ENCODE data around the gene FOXB1.

The FOXB1 gene

GRCh38 chr15:60021589-60022378, 17.7 kb downstream of the FOXB1 start:
- no peak for DNase-seq

- DNase-seq: no peak
Measured at GRCh38 chr15:60022379-60022741, 18.2 kb downstream of the FOXB1 start.

DNA sequence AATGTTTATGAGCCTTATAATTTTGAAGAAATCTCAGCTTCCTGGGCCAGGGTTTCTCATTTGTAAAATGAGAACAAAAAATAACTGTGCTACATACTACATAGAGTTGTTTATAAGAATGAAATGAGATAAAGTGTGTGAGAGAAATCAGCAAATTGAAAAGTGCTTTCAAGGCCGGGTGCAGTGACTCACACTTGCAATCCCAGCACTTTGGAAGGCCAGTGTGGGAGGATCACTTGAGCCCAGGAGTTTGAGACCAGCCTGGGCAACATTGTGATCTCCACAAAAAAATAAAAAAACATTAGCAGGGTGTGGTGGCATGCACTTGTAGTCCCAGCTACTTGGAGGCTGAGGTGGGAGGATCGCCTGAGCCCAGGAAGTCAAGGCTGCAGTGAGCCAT, 22.4 kb downstream of the FOXB1 start:
- DNase-seq: no peak

DNA sequence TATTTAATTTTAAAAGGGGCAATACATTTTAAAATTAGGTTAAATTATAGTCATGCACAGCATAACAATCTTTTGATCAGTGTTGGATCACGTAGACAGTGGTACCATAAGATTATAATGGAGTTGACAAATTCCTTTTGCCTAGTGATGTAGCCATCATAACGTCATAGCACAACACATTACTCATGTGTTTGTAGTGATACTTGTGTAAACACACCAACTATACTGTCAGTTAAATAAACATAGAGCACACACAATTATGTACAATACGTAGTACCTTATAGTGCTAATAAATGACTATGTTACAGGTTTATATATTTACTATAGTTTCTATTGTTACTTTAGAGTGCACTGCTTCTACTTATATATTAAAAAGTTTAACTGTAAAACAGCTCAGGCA, 31.2 kb downstream of the FOXB1 start:
- no peak for DNase-seq

DNA sequence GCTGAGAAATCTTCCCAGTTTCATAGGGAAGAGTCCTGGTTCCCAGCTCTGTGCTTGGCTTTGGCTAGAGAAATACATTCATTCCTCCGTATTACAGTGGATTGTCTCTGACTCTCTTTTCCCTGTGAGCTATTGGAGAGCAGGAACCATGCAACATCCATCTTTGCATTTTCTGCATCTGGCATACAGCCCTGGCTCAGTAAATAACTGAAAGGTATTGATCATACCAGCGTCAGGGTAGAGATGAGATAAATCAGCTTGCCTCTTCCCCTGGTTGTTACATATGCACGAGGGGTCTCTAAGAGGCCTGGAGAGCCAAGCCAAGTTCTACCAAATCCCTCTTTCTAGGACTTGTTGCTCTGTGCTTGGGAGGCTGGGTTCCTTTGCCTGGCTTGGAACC, 35.2 kb downstream of the FOXB1 start:
- DNase-seq: no peak

DNA sequence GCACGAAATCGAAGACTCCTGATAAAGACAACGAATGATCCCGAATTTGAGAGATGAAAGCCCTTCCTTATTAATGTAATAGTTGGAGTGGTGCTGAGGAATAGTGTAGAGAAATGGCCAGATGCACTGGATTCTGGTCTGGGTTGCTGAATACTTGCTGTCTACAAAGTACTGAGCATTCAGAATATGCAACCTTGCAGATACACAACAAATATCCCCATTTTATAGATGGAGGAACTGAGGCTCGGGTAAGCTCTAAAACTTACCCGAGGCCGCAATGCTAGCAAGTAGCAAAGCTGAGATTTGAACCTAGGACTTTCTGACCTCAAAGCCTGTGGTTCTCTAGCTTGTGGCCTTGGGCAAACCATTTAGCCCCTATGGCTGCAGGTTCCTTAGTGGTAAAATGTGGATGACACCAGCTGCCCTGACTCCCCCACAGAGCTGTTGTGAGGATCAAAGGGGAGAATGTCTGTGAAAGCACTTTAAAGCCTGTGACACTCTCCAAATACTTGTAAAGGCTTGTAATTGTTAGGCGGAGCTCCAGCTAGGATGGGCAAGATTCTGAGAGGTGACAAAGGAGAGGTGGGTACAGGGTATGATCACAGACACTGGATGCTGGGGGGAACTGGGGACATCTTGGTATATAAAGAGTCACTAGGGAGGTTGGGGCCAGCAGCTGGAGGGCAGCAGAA, 39.8 kb downstream of the FOXB1 start:
- DNase-seq: no peak

GRCh38 chr15:60044636-60045270, 40.6 kb downstream of the FOXB1 start:
- DNase-seq: no peak

DNA sequence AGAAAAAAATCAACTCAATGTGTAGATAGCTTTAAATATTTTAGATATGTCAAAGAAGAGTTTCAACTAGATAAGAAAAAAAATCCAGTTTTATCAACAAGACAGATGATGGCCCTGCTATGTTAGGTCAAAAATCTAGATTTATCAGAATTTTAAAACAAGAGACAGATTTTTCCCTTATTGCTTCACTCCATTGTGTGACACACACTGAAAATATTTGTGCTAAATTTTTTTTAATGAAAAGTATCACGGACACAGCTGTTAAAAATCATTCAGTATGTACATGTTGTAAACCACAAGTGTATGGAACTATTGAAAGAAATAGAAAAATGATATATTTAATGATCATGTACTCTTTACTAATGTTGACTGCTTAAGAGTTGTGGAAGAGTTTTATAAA, 43.6 kb downstream of the FOXB1 start:
- DNase-seq: no peak

DNA sequence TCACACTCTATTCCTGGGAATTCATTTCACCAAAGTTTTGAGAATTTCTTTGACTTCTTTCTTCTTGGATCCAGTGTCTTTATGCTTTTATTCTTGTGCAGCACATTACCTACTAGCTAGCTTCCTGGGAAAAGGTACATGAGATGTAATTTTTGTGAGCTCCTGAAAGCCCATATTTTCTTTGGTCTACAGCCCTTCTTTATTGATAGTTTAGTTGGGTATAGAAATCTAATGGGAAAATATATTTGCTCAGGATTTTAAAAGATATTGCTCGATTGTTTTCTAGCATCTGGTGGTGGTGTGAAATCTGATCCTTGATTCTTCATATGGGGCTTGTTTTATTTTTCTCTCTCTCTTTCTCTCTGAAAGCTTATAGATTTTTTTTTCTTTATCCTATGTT, 45.8 kb downstream of the FOXB1 start:
- no peak for DNase-seq

GRCh38 chr15:60052796-60053195, 48.7 kb downstream of the FOXB1 start:
- no peak for DNase-seq

DNA sequence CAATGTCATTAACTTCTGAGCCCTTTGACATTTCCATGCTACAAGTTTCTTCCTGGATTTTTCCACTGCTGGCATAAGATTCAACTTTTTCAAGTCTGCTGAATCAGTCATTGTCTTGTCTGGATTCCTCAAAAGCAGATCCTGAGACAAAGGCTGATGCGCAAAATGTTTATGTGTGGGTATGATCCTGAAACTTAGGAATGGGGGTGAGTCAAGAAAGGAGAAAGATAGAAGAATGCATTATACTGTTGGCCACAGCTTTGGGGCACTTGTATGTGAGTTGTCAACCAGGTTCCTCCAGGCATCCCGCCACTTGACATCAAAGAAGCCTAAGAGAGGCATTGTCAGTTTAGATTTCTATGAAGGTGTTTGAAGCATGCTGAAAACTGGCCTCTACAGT, 50.4 kb downstream of the FOXB1 start:
- no peak for DNase-seq

Data from NCI-H510A treated with DMSO at 0.1 percent for 48 hours (cell line).